OCI-LY1 (cell line): ENCODE results near the gene ADCY1.

Experiments
- CTCF ChIP-seq: fragments of 200-600 bp; sonication (generic), shearing (Covaris generic); IDR thresholded peaks from 2 replicates; pipeline ENCODE4 v1.5.1; 2017; ENCODE audit warnings: mild to moderate bottlenecking, antibody characterized with exemption, low read length, moderate library complexity, mixed read lengths
- EZH2 ChIP-seq: fragments of 200-600 bp; sonication (generic), shearing (Covaris generic); IDR thresholded peaks from 2 replicates; pipeline ENCODE4 v1.8.0; 2017; ENCODE audit warnings: borderline replicate concordance, mixed run types, mild to moderate bottlenecking, antibody characterized with exemption, low read length, moderate library complexity, mixed read lengths

DNA sequence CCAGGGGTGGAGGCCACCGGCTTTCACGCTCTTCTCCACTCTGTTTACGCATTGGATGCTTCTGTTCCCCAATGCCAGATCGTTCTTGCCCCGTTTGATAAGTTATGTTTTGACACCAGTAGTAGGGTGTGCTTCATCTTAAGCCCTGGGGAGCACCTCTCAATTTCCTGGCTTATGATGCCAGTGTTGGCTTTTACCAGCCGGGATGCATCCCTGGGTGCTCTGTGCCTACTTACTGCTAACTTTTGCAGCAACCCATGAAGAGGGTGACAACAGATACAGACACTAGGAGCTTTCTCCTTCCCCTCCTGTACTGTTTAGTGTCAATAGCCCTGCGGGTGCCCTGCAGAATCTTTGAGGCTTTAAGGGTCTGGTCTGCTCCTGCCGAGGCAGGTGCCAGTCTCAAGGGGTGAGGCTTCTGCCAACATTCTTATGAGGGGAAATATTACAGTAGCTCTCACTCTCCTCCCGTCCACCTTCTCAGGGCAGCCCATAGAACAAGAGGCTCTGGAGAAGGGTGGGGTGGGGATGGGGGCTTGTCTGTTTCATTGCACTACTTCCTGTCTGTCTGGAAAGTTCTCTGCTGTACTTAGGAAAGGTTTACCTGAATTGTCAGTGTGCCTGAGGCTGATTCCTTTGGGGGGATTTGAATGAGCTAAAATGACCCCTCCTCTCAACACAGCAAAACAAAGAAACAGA is 23.3 kb downstream of the ADCY1 start:
- TF ChIP-seq CTCF (no peak), EZH2 (no peak)
